Chondrocyte (in vitro differentiated cells): ENCODE measurements around the gene INTS15. TPM values are rescaled to one million over a fixed set of nuclear protein-coding genes. Genes with fewer than 3 reads are reported as not detected.

Source experiments
- DNase-seq: peaks from one replicate; pipeline ENCODE4 v3.0.0; 2021; ENCODE audit warnings: mixed read lengths, low spot score
- H3K27ac Mint-ChIP-seq: one replicate; pipeline ENCODE4 v1.8.0; 2021; ENCODE audit warnings: mild to moderate bottlenecking, moderate library complexity, mixed read lengths; ENCODE audit not compliant: unreplicated experiment
- H3K27me3 Mint-ChIP-seq: 2 replicates; pipeline ENCODE4 v1.8.0; 2021; ENCODE audit warnings: low read depth, mixed read lengths
- H3K36me3 Mint-ChIP-seq: 2 replicates; pipeline ENCODE4 v1.8.0; 2021; ENCODE audit warnings: low read depth, mixed read lengths
- H3K4me1 Mint-ChIP-seq: 2 replicates; pipeline ENCODE4 v1.8.0; 2021; ENCODE audit warnings: low read depth, mild to moderate bottlenecking, mixed read lengths
- H3K4me3 Mint-ChIP-seq: one replicate; pipeline ENCODE4 v1.8.0; 2021; ENCODE audit warnings: mild to moderate bottlenecking, moderate library complexity, mixed read lengths; ENCODE audit not compliant: unreplicated experiment
- H3K9me3 Mint-ChIP-seq: 2 replicates; pipeline ENCODE4 v1.8.0; 2021; ENCODE audit warnings: low read depth, mixed read lengths
- CTCF ChIP-seq: fragments of 200-600 bp; sonication (generic); IDR thresholded peaks from 2 replicates; pipeline ENCODE4 v1.5.0; 2021; ENCODE audit warnings: antibody characterized with exemption, mild to moderate bottlenecking, moderate library complexity
- total RNA-seq: library from RNA; stranded (reverse); gene quantifications from 3 replicates; pipeline ENCODE4 v1.2.1, GENCODE V29; 2021

Gene INTS15
- total RNA-seq, 1 donor from 2014 or later: 30.0 TPM

GRCh38 chr7:6551016-6551511, 38.8 kb upstream of the INTS15 start, which contains the start of gene GRID2IP:
TSS of gene GRID2IP (minus strand) at chr7:6551461. CDS start at chr7:6551436, 25 bp downstream.
- Mint-ChIP-seq H3K36me3 (no peaks in the 10 kb centered on the region), H3K4me3 (no peak within 1 kb of the TSS), H3K27ac (no peak within 1 kb of the TSS), H3K27me3 (peaks cover 4% of the 10 kb centered on the region), H3K9me3 (no peaks in the 10 kb centered on the region), H3K4me1 (no peaks in the 10 kb centered on the region)
- no peak for TF ChIP-seq CTCF
- no peak for DNase-seq

- TF ChIP-seq CTCF: peak; percentile 34
- Mint-ChIP-seq H3K4me1 (no peaks in the 10 kb centered on the region), H3K9me3 (no peaks in the 10 kb centered on the region), H3K36me3 (no peaks in the 10 kb centered on the region), H3K4me3 (no peak overlapping the region), H3K27me3 (no peaks in the 10 kb centered on the region), H3K27ac (no peak overlapping the region)
- no peak for DNase-seq
Observed at GRCh38 chr7:6553448-6554044, 36.3 kb upstream of the INTS15 start.

- Mint-ChIP-seq H3K27me3 (no peaks in the 10 kb centered on the region), H3K4me1 (no peaks in the 10 kb centered on the region), H3K36me3 (no peaks in the 10 kb centered on the region), H3K27ac (no peak overlapping the region), H3K4me3 (no peak overlapping the region), H3K9me3 (no peaks in the 10 kb centered on the region)
- TF ChIP-seq CTCF: no peak
- no peak for DNase-seq
Observed at GRCh38 chr7:6554848-6555247, 35.0 kb upstream of the INTS15 start.

GRCh38 chr7:6556196-6556595, 33.6 kb upstream of the INTS15 start:
- H3K36me3 Mint-ChIP-seq: no peaks in the 10 kb centered on the region
- H3K4me3 Mint-ChIP-seq: no peak overlapping the region
- peak; percentile 16 for TF ChIP-seq CTCF
- no peaks in the 10 kb centered on the region for H3K27me3 Mint-ChIP-seq
- no peaks in the 10 kb centered on the region for H3K4me1 Mint-ChIP-seq
- no peak overlapping the region for H3K27ac Mint-ChIP-seq
- DNase-seq: no peak
- no peaks in the 10 kb centered on the region for H3K9me3 Mint-ChIP-seq

- H3K4me1 Mint-ChIP-seq: no peaks in the 10 kb centered on the region
- no peak overlapping the region for H3K4me3 Mint-ChIP-seq
- H3K9me3 Mint-ChIP-seq: no peaks in the 10 kb centered on the region
- H3K27me3 Mint-ChIP-seq: no peaks in the 10 kb centered on the region
- peak; percentile 65 for TF ChIP-seq CTCF
- DNase-seq: no peak
- no peak overlapping the region for H3K27ac Mint-ChIP-seq
- H3K36me3 Mint-ChIP-seq: no peaks in the 10 kb centered on the region
Observed at GRCh38 chr7:6558837-6559236, 31.0 kb upstream of the INTS15 start.
